HG03520 (cell line): Measurements from ENCODE around the gene ADAMTSL2.

Experiments
- ATAC-seq: cut with Tn5 transposase; IDR thresholded peaks from one replicate; pipeline ENCODE4 v1.9.1; 2021; ENCODE audit warnings: mild to moderate bottlenecking, moderate library complexity; ENCODE audit not compliant: unreplicated experiment

The ADAMTSL2 gene

DNA sequence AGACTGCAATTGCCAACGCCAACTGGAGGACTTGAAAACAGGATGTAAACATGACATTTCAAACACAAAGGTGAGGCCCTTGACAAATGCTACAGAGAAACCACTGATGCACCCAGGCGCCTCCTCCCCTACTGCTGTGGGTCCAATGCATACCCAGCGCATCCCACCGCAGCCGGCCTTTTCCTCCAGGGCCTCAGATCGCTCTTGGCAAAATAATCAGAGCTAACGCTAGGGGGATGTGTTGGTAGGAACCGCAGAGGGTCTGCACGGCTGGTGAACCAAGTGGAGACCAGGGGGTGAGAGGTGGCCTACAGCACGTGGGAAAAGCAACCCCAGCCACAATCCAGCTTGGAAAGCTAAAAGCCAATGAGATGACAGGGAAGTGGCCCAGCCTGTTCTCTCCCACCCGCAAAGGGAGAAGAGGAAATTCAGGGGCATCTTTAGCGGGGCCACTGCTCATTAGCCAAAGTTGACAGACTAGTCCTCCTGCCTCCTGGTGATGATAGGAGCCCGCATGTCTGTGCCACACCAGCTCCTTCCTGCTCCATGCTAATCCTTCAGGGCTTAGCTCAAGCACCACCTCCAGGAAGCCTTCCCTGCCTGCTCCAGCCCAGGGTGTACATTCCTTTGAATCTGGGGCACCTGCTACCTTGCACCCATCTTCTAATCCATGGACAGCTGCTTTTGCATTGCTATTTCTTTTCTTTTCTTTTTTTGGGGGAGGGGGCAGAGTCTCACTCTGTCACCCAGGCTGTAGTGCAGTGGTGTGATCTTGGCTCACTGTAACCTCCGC lies 68.8 kb downstream of the ADAMTSL2 start:
- no peak for ATAC-seq

DNA sequence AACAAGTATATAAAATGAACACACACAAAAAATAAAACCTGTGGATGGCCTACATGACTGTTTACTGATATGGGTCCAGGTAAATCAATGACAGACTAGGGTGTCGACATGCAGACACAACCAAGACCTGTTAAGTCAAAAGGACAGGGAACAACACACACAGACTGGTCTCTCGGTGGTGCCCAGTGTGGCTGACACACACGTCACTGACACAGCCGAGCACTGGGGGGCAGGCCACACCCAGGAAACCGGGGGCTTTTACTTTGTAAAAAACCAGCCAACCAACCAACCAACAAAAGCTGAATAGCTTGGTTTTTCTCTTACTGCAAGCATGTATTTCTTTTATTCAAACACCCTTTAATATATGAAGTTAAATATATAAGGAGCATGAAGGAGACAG lies 69.7 kb downstream of the ADAMTSL2 start:
- no peak for ATAC-seq

GRCh38 chr9:133604856-133605255 lies 70.4 kb downstream of the ADAMTSL2 start:
- ATAC-seq, result no peak

DNA sequence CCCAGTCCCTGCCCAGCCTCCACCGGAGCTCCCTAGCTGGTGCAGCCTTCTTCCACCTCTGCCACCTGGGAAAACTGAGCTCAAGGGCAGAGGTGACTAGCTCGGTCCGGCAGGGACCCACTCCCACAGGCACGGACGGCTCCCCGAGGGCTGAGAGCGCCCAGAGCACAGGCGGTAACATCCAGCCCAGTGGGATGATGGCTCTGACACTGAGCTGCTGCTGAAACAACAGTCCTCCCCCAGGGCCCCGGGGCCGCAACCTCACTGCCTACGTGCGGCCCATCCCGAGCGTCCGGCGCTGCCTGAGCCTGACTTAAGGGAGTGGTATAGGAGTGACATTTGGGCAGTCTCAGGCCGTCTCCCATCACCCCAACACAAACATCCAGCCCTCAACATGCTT lies 70.9 kb downstream of the ADAMTSL2 start:
- no peak for ATAC-seq

- ATAC-seq, result no peak
Observed at GRCh38 chr9:133605856-133606707, 71.6 kb downstream of the ADAMTSL2 start.

- ATAC-seq, result no peak
Observed at GRCh38 chr9:133606708-133607025, 72.2 kb downstream of the ADAMTSL2 start.

DNA sequence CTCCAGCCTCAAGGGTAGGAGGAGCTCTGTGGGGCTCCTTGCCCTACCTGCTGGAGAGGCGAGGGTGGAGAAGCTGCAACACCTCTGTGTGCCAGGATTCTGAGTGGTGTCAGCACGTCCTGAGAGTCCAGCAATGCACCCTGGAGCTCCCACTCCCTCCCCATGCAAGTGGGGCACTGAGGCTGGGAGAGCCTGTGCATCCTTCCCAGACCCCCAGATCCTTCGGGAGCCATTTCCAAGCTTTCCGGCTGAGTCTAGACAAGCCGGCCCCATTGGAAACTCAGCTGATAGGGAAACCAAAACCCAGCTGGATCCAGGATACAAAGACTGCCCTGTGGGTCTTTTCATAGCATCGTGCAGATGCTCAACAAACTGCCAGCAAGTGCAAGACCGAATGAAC lies 72.9 kb downstream of the ADAMTSL2 start:
- no peak for ATAC-seq

DNA sequence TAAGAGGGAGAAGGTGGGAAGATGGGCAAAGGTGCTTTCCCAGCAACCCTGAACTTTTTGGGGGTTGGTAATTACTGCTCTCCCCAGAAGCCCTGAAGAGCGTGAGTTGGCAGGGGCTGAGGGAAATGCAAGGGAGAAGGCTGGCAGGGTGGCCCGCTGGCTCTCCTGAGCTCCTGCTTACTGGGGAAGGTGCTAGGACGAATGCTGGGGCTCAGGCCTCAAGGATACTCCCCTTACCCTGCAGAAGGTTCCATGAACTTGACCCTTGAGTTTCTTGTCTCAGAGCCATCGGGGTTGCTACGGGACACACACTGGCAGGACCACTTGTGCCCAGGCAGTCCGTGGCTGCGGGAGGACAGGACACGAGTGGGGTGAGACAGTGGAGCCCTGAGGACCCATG lies 73.5 kb downstream of the ADAMTSL2 start:
- ATAC-seq, result no peak

DNA sequence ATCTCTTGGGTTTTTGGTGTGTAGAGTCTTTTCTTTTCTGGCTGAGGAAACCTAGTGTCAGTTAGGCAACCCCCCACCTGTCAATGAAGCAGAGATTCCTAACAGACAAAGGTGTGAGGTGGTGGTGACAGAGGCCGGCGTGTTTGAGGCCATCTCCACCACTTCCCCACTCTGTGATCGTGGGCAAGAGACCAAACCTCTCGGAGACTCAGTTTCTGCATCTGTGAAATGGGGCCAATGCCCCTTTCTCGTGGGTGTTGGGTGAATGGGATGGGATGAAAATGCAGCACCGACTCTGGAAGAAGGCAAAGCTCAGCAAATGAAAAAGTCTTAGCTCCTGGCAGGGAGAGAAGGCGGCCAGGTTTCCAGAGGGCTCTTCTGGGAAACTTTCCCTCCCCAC lies 73.9 kb downstream of the ADAMTSL2 start:
- ATAC-seq, result no peak

DNA sequence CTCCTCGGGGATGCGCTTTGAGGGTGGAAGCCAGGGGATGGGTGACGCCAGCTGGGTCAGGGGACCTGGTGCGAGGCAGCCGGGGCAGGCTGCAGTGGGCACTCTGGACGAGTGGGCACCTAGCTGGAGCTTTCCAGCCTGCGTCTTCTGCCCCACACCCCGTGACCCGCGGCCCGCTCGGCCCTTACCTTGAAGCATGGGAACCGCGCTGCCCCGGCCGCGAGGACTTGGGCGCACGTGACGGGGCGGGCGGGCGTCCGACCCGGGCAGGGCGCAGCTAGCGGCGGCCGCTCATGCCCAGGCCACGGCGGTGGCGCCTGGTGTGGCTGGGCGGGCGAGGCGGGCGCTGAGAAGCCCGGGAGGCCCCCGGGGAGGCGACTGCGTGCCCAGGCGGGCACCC lies 74.4 kb downstream of the ADAMTSL2 start:
- ATAC-seq, result no peak

DNA sequence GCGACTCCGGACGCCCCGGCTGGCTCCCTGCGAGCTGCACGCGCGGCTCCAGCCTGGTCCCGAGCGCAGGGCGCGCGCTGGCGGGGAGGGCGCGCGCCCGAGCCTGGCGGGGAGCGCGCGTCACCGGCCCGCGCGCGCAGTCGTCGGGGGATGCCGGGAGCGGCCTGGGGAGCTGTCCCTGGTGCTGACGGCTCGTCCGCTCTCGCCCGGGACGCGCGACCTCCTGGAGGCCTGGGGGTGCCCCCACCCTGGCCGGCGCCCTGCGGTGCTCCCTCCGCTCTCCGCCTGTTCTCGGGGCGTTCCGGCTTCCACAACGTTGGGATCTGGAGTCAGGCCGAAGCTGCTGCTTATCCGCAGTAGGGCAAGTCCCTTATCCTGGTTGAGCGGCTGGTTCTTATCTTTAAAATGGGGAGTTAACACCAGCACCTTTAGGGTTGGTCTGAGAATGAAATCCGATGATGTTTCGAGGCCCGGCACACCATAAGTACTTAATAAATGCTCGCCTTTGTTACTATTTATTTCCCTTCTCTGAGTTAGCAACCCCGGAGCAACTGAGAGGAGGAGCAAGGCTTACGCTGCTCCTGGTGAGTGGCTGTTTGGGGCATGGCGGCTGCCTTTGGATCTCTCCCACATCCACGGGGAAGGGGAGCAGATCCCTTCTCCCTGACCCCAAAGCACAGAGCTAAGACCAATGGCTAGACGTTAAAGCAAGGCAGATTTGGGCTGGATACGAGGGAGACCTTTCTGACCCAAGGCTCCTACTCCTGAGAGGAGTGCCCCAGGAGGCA lies 75.0 kb downstream of the ADAMTSL2 start, which contains the start of gene FAM163B:
Gene FAM163B (minus strand): TSS at position 79 of the 788 bp plus-strand sequence. CDS start 29,166 bp downstream, outside the sequence.
- no peak for ATAC-seq

GRCh38 chr9:133610845-133611244 lies 76.3 kb downstream of the ADAMTSL2 start:
- no peak for ATAC-seq

GRCh38 chr9:133612051-133612450 lies 77.5 kb downstream of the ADAMTSL2 start:
- no peak for ATAC-seq

GRCh38 chr9:133612816-133613215 lies 78.3 kb downstream of the ADAMTSL2 start:
- no peak for ATAC-seq

- ATAC-seq, result no peak
Observed at GRCh38 chr9:133613432-133613831, 78.9 kb downstream of the ADAMTSL2 start.

DNA sequence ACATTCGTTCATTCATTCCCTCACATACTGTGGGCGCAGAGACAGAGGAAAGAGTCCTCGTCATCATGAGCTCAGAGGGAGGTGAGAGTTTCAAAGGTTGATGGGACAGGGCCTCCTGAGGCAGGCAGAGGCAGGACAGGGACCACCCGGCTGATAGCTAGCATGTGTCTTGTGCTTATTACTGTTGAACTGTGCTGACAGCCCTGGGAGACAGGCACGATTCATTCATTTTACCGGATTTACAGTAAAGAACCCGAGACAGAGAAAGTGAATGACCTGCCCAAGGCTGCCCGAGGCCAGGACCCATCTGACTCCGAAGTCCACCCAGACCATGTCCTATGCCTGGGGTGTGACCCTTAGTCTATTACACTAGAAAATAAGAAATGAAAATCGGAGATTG lies 79.6 kb downstream of the ADAMTSL2 start:
- ATAC-seq, result no peak

GRCh38 chr9:133614678-133615077 lies 80.2 kb downstream of the ADAMTSL2 start:
- ATAC-seq, result no peak

DNA sequence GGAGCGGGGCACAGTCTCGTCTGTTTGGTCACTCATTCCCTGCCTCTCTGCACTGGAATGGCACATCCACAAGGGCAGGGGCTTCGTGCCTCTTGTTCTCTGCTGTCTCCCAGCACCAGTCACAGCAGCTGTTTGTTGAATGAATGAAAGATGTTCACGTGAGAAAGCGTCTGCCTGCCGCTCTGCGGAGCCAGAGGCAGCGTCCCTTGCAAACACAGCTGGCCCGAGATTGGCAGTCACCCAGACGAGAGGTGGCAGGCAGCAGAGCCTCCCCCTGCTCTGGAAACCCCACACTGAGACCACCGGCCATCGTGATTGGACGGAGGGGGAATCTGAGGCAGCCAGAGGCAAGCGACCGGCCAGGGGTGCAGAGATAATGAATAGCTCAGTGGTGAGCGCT lies 80.7 kb downstream of the ADAMTSL2 start:
- no peak for ATAC-seq

GRCh38 chr9:133615606-133616188 lies 81.2 kb downstream of the ADAMTSL2 start:
- ATAC-seq, result no peak

- no peak for ATAC-seq
Observed at GRCh38 chr9:133616643-133617405, 82.3 kb downstream of the ADAMTSL2 start.
